H1 (cell line): Measurements from ENCODE around the gene ZSWIM9. TPM values are rescaled to one million over a fixed set of nuclear protein-coding genes. Genes with fewer than 3 reads are reported as not detected.

Experiments
- CTCF ChIA-PET: fragments of 300-600 bp; sonication (Branson Sonifier 250); formaldehyde crosslinking; loops from one replicate; lab custom pipeline; 2021; ENCODE audit not compliant: partially characterized antibody; lab: Charles Lee
- POLR2A ChIA-PET: fragments of 300-600 bp; sonication (Branson Sonifier 250); formaldehyde crosslinking; loops from one replicate; lab custom pipeline; 2021; ENCODE audit warnings: inconsistent platforms; ENCODE audit not compliant: partially characterized antibody; lab: Charles Lee
- DNase-seq, 2 experiments: peaks; one replicate each; pipeline versions ENCODE4 v3.0.0 to v3.0.0-alpha.2; 2010 to 2022; ENCODE audit warnings: low spot score in 2 of 2, low read depth in 1 of 2, mixed read lengths in 1 of 2
- FAIRE-seq: peaks from 2 replicates; lab custom pipeline; 2011; peaks lifted over from hg19 to GRCh38; lab: Jason Lieb, UNC
- H2AFZ ChIP-seq: 2 replicates; pipeline ENCODE4 v1.8.1; 2012; ENCODE audit warnings: low read length, inconsistent platforms
- H2AK5ac ChIP-seq: 2 replicates; pipeline ENCODE4 v1.6.1; 2013; ENCODE audit warnings: low read depth, low read length
- H2BK120ac ChIP-seq: replicated peaks from 2 replicates; pipeline ENCODE3; 2013; ENCODE audit warnings: low read depth, low read length, inconsistent platforms
- H2BK12ac ChIP-seq: 2 replicates; pipeline ENCODE4 v1.6.1; 2013; ENCODE audit warnings: low read depth, low read length
- H2BK15ac ChIP-seq: 2 replicates; pipeline ENCODE4 v1.6.1; 2013; ENCODE audit warnings: low read length
- H2BK20ac ChIP-seq: 2 replicates; pipeline ENCODE4 v1.6.1; 2013; ENCODE audit warnings: low read length
- H2BK5ac ChIP-seq: 2 replicates; pipeline ENCODE4 v1.6.1; 2013; ENCODE audit warnings: low read depth, low read length
- H3K14ac ChIP-seq: 2 replicates; pipeline ENCODE4 v1.6.1; 2013; ENCODE audit warnings: inconsistent platforms; ENCODE audit not compliant: insufficient read length
- H3K18ac ChIP-seq: 2 replicates; pipeline ENCODE4 v1.6.1; 2013; ENCODE audit warnings: low read length; ENCODE audit errors: extremely low read depth
- H3K23ac ChIP-seq: 2 replicates; pipeline ENCODE4 v1.6.1; 2013; ENCODE audit warnings: inconsistent platforms; ENCODE audit not compliant: insufficient read length
- H3K23me2 ChIP-seq: 2 replicates; pipeline ENCODE4 v1.6.1; 2013; ENCODE audit warnings: low read depth, low read length
- H3K27ac ChIP-seq: 2 replicates; pipeline ENCODE4 v1.6.1; 2011; ENCODE audit warnings: low read depth, low read length, inconsistent platforms
- H3K27me3 ChIP-seq, 4 experiments: replicated peaks in 1 of 4; 1 replicate in 1 of 4; 2 replicates in 3 of 4; pipeline versions ENCODE4 v1.6.1 to v1.8.1; 2011 to 2013; ENCODE audit warnings: low read length in 3 of 4, mild to moderate bottlenecking in 3 of 4, inconsistent platforms in 2 of 4, mixed read lengths in 2 of 4, moderate library complexity in 1 of 4; ENCODE audit not compliant: control insufficient read depth in 3 of 4, insufficient read depth in 3 of 4; ENCODE audit errors: extremely low read depth in 1 of 4
- H3K36me3 ChIP-seq, 4 experiments: 2 replicates each; pipeline versions ENCODE4 v1.6.1 to v1.8.1; 2011 to 2013; ENCODE audit warnings: mild to moderate bottlenecking in 4 of 4, low read length in 3 of 4, moderate library complexity in 2 of 4, control low read depth in 1 of 4, inconsistent platforms in 1 of 4; ENCODE audit not compliant: insufficient read depth in 4 of 4, control insufficient read depth in 2 of 4
- H3K4ac ChIP-seq: replicated peaks from 2 replicates; pipeline ENCODE3; 2013; ENCODE audit warnings: low read length, low read depth, mixed read lengths, inconsistent platforms; ENCODE audit not compliant: insufficient read length
- H3K4me1 ChIP-seq, 4 experiments: replicated peaks in 1 of 4; 1 replicate in 1 of 4; 2 replicates in 3 of 4; pipeline versions ENCODE4 v1.6.1 to v1.8.1; 2011 to 2013; ENCODE audit warnings: low read length in 3 of 4, inconsistent platforms in 2 of 4, mixed read lengths in 1 of 4; ENCODE audit not compliant: insufficient read depth in 4 of 4, control insufficient read depth in 3 of 4
- H3K4me2 ChIP-seq, 2 experiments: 2 replicates each; pipeline versions ENCODE4 v1.6.1 to v1.8.1; 2011 to 2013; ENCODE audit warnings: low read depth in 2 of 2, low read length in 2 of 2, control low read depth in 1 of 2, inconsistent platforms in 1 of 2, mild to moderate bottlenecking in 1 of 2; ENCODE audit not compliant: insufficient read depth in 1 of 2
- H3K4me3 ChIP-seq, 4 experiments: fragments of 200-600, 300-600 bp in 1 of 4; sonication (generic), shearing (Covaris generic), sonication (Bioruptor Twin) in 1 of 4; 2 replicates each; pipeline versions ENCODE4 v1.5.1 to v1.8.1; 2011 to 2016; ENCODE audit warnings: low read length in 4 of 4, low read depth in 3 of 4, control low read depth in 2 of 4, inconsistent platforms in 2 of 4, mild to moderate bottlenecking in 2 of 4, mixed read lengths in 1 of 4, moderate library complexity in 1 of 4; ENCODE audit not compliant: insufficient read depth in 2 of 4; ENCODE audit errors: extremely low read depth in 1 of 4
- H3K56ac ChIP-seq: replicated peaks from 2 replicates; pipeline ENCODE3; 2013; ENCODE audit warnings: low read depth, mild to moderate bottlenecking, mixed read lengths, low read length, inconsistent platforms; ENCODE audit not compliant: insufficient read length
- H3K79me1 ChIP-seq: 2 replicates; pipeline ENCODE4 v1.6.1; 2013; ENCODE audit warnings: low read depth, low read length, control low read depth
- H3K79me2 ChIP-seq, 2 experiments: 2 replicates each; pipeline versions ENCODE4 v1.6.1 to v1.8.1; 2012 to 2013; ENCODE audit warnings: low read length in 2 of 2, mild to moderate bottlenecking in 2 of 2, inconsistent platforms in 1 of 2; ENCODE audit not compliant: insufficient read depth in 2 of 2, control insufficient read depth in 1 of 2
- H3K9ac ChIP-seq, 4 experiments: replicated peaks in 1 of 4; 1 replicate in 1 of 4; 2 replicates in 3 of 4; pipeline versions ENCODE4 v1.6.1 to v1.8.1; 2011 to 2013; ENCODE audit warnings: low read depth in 3 of 4, low read length in 3 of 4, control low read depth in 2 of 4, mild to moderate bottlenecking in 2 of 4, moderate library complexity in 2 of 4, inconsistent platforms in 1 of 4; ENCODE audit errors: extremely low read depth in 1 of 4
- H3K9me3 ChIP-seq, 2 experiments: 2 replicates each; pipeline versions ENCODE4 v1.6.1 to v1.8.1; 2012 to 2013; ENCODE audit warnings: mild to moderate bottlenecking in 2 of 2, moderate library complexity in 2 of 2, control low read depth in 1 of 2, inconsistent platforms in 1 of 2, low read depth in 1 of 2, low read length in 1 of 2, mixed read lengths in 1 of 2; ENCODE audit not compliant: insufficient read depth in 2 of 2
- H4K20me1 ChIP-seq, 2 experiments: replicated peaks in 1 of 2; 2 replicates each; pipeline versions ENCODE3 to v1.8.1; 2011 to 2013; ENCODE audit warnings: inconsistent platforms in 2 of 2, low read length in 2 of 2, mild to moderate bottlenecking in 1 of 2; ENCODE audit not compliant: insufficient read depth in 2 of 2, control insufficient read depth in 1 of 2
- H4K5ac ChIP-seq: 2 replicates; pipeline ENCODE4 v1.6.1; 2013; ENCODE audit warnings: low read length, low read depth, mixed read lengths, inconsistent platforms; ENCODE audit not compliant: insufficient read length
- H4K8ac ChIP-seq: 2 replicates; pipeline ENCODE4 v1.8.0; 2013; ENCODE audit warnings: mild to moderate bottlenecking, moderate library complexity, low read length, inconsistent platforms; ENCODE audit not compliant: insufficient read depth; ENCODE audit errors: extremely low read depth
- H4K91ac ChIP-seq: replicated peaks from 2 replicates; pipeline ENCODE3; 2013; ENCODE audit warnings: low read length, mixed read lengths, inconsistent platforms; ENCODE audit not compliant: insufficient read length
- BCL11A ChIP-seq, 2 experiments: IDR thresholded peaks; one replicate each; pipeline ENCODE4 v1.6.1; 2011; ENCODE audit warnings: low read depth in 2 of 2, low read length in 2 of 2, mild to moderate bottlenecking in 2 of 2
- CBX5 ChIP-seq: fragments of 300-800, 300-1000 bp; sonication (generic); IDR thresholded peaks from 2 replicates; pipeline ENCODE4 v1.7.1; 2016; ENCODE audit warnings: antibody characterized with exemption, low read length, low read depth
- EP300 ChIP-seq, 2 experiments: IDR thresholded peaks; 1 replicate in 1 of 2; 2 replicates in 1 of 2; pipeline ENCODE4 v1.6.1; 2011 to 2012; ENCODE audit warnings: low read depth in 2 of 2, low read length in 2 of 2, mild to moderate bottlenecking in 2 of 2, borderline replicate concordance in 1 of 2, inconsistent platforms in 1 of 2, moderate library complexity in 1 of 2
- POLR2A ChIP-seq, 2 experiments: IDR thresholded peaks; 1 replicate in 1 of 2; 2 replicates in 1 of 2; pipeline ENCODE4 v1.6.1; 2011; ENCODE audit warnings: low read depth in 2 of 2, low read length in 2 of 2, mild to moderate bottlenecking in 2 of 2; ENCODE audit errors: control extremely low read depth in 1 of 2
- SRF ChIP-seq: IDR thresholded peaks from 2 replicates; pipeline ENCODE4 v1.6.1; 2011; ENCODE audit warnings: mild to moderate bottlenecking, low read depth, low read length, moderate library complexity
- WGBS, 2 experiments: shearing (Covaris generic) in 1 of 2; methylation state at CpG; one replicate each; pipeline versions ENCODE4 v1.1.6 to v1.1.7; 2013 to 2015; ENCODE audit warnings: low lambda C conversion rate in 2 of 2, mixed read lengths in 2 of 2, inconsistent platforms in 1 of 2, low coverage in 1 of 2, missing lambda C conversion rate in 1 of 2; ENCODE audit not compliant: insufficient replicate concordance in 2 of 2, insufficient coverage in 1 of 2, insufficient read length in 1 of 2; ENCODE audit errors: extremely low coverage in 1 of 2, missing lambda C conversion rate in 1 of 2; 5-methylcytosine and 5-hydroxymethylcytosine counted together
- polyA plus RNA-seq, 7 experiments: library from polyadenylated mRNA; depleted of rRNA in 3 of 7; stranded (reverse) in 5 of 7; unstranded in 2 of 7; fragments of >200 nt in 5 of 7; fragments of 200-250 nt in 2 of 7; gene quantifications; 1 replicate in 5 of 7; 2 replicates in 1 of 7; 4 replicates in 1 of 7; pipeline versions ENCODE4 v1.2.1 to v1.2.3, GENCODE V29; 2011 to 2013; ENCODE audit warnings: missing spikeins in 2 of 7, mixed read lengths in 2 of 7
- total RNA-seq: library from RNA; stranded (reverse); fragmentation: NEBNext Ultra II Directional; extraction: Animal tissue kit (Norgen Biotek cat#: 25700); gene quantifications from 2 replicates; pipeline ENCODE4 v1.2.1, GENCODE V29; 2021
- TF ChIP-seq, protein P1 (sequence below), 3 experiments: IDR thresholded peaks; 1 replicate in 2 of 3; 2 replicates in 1 of 3; pipeline versions ENCODE4 v1.5.1 to v1.6.1; 2011; ENCODE audit warnings: low read length in 3 of 3, mild to moderate bottlenecking in 3 of 3, inconsistent platforms in 2 of 3, low read depth in 1 of 3, moderate library complexity in 1 of 3; ENCODE audit not compliant: insufficient read depth in 1 of 3; ENCODE audit errors: control extremely low read depth in 1 of 3

The ZSWIM9 gene
- total and polyA plus RNA-seq, 2 of the 8 experiments (the other 6 are each of a cell fraction or from before 2014, with no cell fraction given): 1.5 to 10.4 TPM

DNA sequence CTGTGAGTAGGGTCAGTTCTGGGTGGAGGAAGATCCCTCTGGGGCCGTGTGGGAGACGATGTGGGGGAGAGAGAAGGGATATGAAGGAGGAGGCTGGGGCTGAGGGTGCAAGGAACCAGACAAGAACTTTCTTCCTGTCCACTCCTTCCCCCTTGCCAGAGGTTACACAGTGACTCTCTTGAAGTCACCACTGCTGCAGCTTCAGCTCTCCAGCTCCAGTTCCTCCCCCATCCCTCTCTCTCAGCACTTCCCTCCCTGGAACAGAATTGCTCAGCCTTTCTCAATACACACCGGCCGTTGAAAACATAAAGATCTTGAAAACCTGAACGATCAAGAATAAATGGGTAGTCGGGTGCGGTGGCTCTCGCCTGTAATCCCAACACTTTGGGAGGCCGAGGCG is 5.1 kb downstream of the ZSWIM9 start:
- WGBS, 2 experiments: 88% methylated on average over 10 of the region's 10 CpGs; no CpG with 5 or more reads in 1 of the 2 experiments
- no peak overlapping the region for H4K8ac ChIP-seq
- no peaks in the 10 kb centered on the region for H3K27me3 ChIP-seq
- H3K4me3 ChIP-seq: no peak overlapping the region
- H3K79me2 ChIP-seq: peaks cover 0 to 9% of the 10 kb centered on the region in 2 experiments; a peak in 2 of 4 replicates
- H2BK120ac ChIP-seq: no peak overlapping the region
- H3K9ac ChIP-seq: no peak overlapping the region
- H3K36me3 ChIP-seq: peaks cover 2 to 24% (median 22%) of the 10 kb centered on the region in 4 experiments
- no peak overlapping the region for H3K27ac ChIP-seq
- H2AFZ ChIP-seq: no peak overlapping the region
- H4K5ac ChIP-seq: no peak overlapping the region
- H4K91ac ChIP-seq: no peak overlapping the region
- CTCF ChIA-PET: interaction anchor here (1.1 to 1.3 kb wide), 2 partner anchors 18 to 22 kb away, joined by 3 read pairs; no protein-coding TSS in a partner anchor
- H3K4me1 ChIP-seq: peaks cover 0 to 7% (median 4%) of the 10 kb centered on the region in 4 experiments; a peak in 5 of 7 replicates
- H4K20me1 ChIP-seq: peaks cover 0 to 2% of the 10 kb centered on the region in 2 experiments
- no peak overlapping the region for H2BK5ac ChIP-seq
- H3K23ac ChIP-seq: no peak overlapping the region
- no peaks in the 10 kb centered on the region; a peak in 1 of 4 replicates for H3K9me3 ChIP-seq
- no peak overlapping the region for H2BK15ac ChIP-seq
- no peak overlapping the region for H3K14ac ChIP-seq
- no peak overlapping the region for H3K4ac ChIP-seq
- FAIRE-seq (no peak), DNase-seq (no peak)
- H3K4me2 ChIP-seq: no peak overlapping the region
- no peak overlapping the region for H3K18ac ChIP-seq
- no peak overlapping the region for H2BK12ac ChIP-seq
- H2AK5ac ChIP-seq: no peak overlapping the region
- no peak overlapping the region for H2BK20ac ChIP-seq
- no peak overlapping the region for H3K56ac ChIP-seq
- H3K79me1 ChIP-seq: peaks cover 2% of the 10 kb centered on the region; the same call in 1 of the 2 replicates
- peaks cover 7% of the 10 kb centered on the region for H3K23me2 ChIP-seq
- POLR2A ChIA-PET: interaction anchor here (0.6 to 1.4 kb wide), 4 partner anchors 9 to 380 kb away, joined by 3 read pairs; no protein-coding TSS in a partner anchor
- TF ChIP-seq BCL11A (IDR thresholded peaks at IDR 0.05; ENCODE audit: low read depth in 2 of 2, low read length in 2 of 2) (no peak), SRF (no peak), EP300 (IDR thresholded peaks at IDR 0.05; ENCODE audit: borderline replicate concordance in 1 of 2, low read depth in 2 of 2, low read length in 2 of 2) (no peak), CBX5 (no peak), POLR2A (IDR thresholded peaks at IDR 0.05; ENCODE audit: control extremely low read depth in 1 of 2, low read depth in 2 of 2, low read length in 2 of 2) (no peak)
- TF ChIP-seq, protein P1, sequence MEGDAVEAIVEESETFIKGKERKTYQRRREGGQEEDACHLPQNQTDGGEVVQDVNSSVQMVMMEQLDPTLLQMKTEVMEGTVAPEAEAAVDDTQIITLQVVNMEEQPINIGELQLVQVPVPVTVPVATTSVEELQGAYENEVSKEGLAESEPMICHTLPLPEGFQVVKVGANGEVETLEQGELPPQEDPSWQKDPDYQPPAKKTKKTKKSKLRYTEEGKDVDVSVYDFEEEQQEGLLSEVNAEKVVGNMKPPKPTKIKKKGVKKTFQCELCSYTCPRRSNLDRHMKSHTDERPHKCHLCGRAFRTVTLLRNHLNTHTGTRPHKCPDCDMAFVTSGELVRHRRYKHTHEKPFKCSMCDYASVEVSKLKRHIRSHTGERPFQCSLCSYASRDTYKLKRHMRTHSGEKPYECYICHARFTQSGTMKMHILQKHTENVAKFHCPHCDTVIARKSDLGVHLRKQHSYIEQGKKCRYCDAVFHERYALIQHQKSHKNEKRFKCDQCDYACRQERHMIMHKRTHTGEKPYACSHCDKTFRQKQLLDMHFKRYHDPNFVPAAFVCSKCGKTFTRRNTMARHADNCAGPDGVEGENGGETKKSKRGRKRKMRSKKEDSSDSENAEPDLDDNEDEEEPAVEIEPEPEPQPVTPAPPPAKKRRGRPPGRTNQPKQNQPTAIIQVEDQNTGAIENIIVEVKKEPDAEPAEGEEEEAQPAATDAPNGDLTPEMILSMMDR (IDR thresholded peaks at IDR 0.05; ENCODE audit: control extremely low read depth in 1 of 3, insufficient read depth in 1 of 3, low read depth in 1 of 3, low read length in 3 of 3): no peak
